HEK293 (cell line): ENCODE measurements around the gene KLF13.

Source experiments
- CTCF ChIP-seq: fragments of 450-650 bp; formaldehyde crosslinking; IDR thresholded peaks from 2 replicates; pipeline ENCODE4 v1.5.1; 2016; ENCODE audit warnings: missing biosample characterization, missing genetic modification characterization
- ZNF354C ChIP-seq: fragments of 450-650 bp; formaldehyde crosslinking; IDR thresholded peaks from 2 replicates; pipeline ENCODE4 v1.5.1; 2016; ENCODE audit warnings: missing biosample characterization, missing genetic modification characterization, low read depth, borderline replicate concordance
- ZNF791 ChIP-seq: fragments of 450-650 bp; formaldehyde crosslinking; IDR thresholded peaks from 2 replicates; pipeline ENCODE4 v1.5.1; 2016; ENCODE audit warnings: missing biosample characterization, missing genetic modification characterization

- TF ChIP-seq ZNF791 (tag by site-specific recombination) (no peak), CTCF (tag by site-specific recombination) (no peak), ZNF354C (tag by site-specific recombination) (no peak)
Measured at GRCh38 chr15:31405200-31405920, 78.7 kb downstream of the KLF13 start.
